Measurements from ENCODE around the gene NUCB1. TPM values are rescaled to one million over a fixed set of nuclear protein-coding genes. Genes with fewer than 3 reads are reported as not detected.

The NUCB1 gene
- total RNA-seq, 2 donors from 2014 or later, result 168 to 183 TPM

- Mint-ChIP-seq H3K27me3 (ENCODE audit: low read depth) (no peaks in the 10 kb centered on the region), H3K4me1 (ENCODE audit: low read depth) (peaks cover 79% of the 10 kb centered on the region), H3K4me3 (no peak overlapping the region), H3K9me3 (no peaks in the 10 kb centered on the region), H3K36me3 (ENCODE audit: insufficient read depth in 2 of 2) (peaks cover 9 to 34% of the 10 kb centered on the region in 2 donors), H3K27ac (no peak overlapping the region)
- DNase-seq, result no peak
- no peak for ATAC-seq (replicated peaks in 1 of 2)
Observed at GRCh38 chr19:48958006-48958405, 57.9 kb downstream of the NUCB1 start.

- no peak overlapping the region for H3K4me3 Mint-ChIP-seq
- H3K9me3 Mint-ChIP-seq, result no peaks in the 10 kb centered on the region
- H3K4me1 Mint-ChIP-seq (ENCODE audit: low read depth), result peaks cover 86% of the 10 kb centered on the region
- H3K36me3 Mint-ChIP-seq (ENCODE audit: insufficient read depth in 2 of 2), result peaks cover 7 to 34% of the 10 kb centered on the region in 2 donors
- no peaks in the 10 kb centered on the region for H3K27me3 Mint-ChIP-seq (ENCODE audit: low read depth)
- no peak for ATAC-seq (replicated peaks in 1 of 2)
- no peak overlapping the region for H3K27ac Mint-ChIP-seq
- no peak for DNase-seq
Observed at GRCh38 chr19:48959341-48960239, 59.5 kb downstream of the NUCB1 start.

- ATAC-seq (replicated peaks in 1 of 2), result no peak
- Mint-ChIP-seq H3K36me3 (ENCODE audit: insufficient read depth in 2 of 2) (peaks cover 13 to 26% of the 10 kb centered on the region in 2 donors), H3K27ac (no peak overlapping the region)
Observed at GRCh38 chr19:48961051-48961649, 61.0 kb downstream of the NUCB1 start.

GRCh38 chr19:48961673-48962028 lies 61.5 kb downstream of the NUCB1 start:
- Mint-ChIP-seq H3K9me3 (no peaks in the 10 kb centered on the region), H3K4me1 (ENCODE audit: low read depth) (peaks cover 83% of the 10 kb centered on the region), H3K4me3 (peak overlapping the region; percentile 94 to 100), H3K27ac (peak overlapping the region; percentile 99), H3K36me3 (ENCODE audit: insufficient read depth in 2 of 2) (peaks cover 17 to 28% of the 10 kb centered on the region in 2 donors), H3K27me3 (ENCODE audit: low read depth) (no peaks in the 10 kb centered on the region)
- no peak for DNase-seq
- no peak for ATAC-seq (replicated peaks in 1 of 2)

More at GRCh38 chr19:48961051-48961649, 61.0 kb downstream of the NUCB1 start:
- H3K4me1 Mint-ChIP-seq (ENCODE audit: low read depth), result peaks cover 83% of the 10 kb centered on the region
- no peak for DNase-seq
- no peaks in the 10 kb centered on the region for H3K27me3 Mint-ChIP-seq (ENCODE audit: low read depth)
- no peaks in the 10 kb centered on the region for H3K9me3 Mint-ChIP-seq
- no peak overlapping the region for H3K4me3 Mint-ChIP-seq

DNA sequence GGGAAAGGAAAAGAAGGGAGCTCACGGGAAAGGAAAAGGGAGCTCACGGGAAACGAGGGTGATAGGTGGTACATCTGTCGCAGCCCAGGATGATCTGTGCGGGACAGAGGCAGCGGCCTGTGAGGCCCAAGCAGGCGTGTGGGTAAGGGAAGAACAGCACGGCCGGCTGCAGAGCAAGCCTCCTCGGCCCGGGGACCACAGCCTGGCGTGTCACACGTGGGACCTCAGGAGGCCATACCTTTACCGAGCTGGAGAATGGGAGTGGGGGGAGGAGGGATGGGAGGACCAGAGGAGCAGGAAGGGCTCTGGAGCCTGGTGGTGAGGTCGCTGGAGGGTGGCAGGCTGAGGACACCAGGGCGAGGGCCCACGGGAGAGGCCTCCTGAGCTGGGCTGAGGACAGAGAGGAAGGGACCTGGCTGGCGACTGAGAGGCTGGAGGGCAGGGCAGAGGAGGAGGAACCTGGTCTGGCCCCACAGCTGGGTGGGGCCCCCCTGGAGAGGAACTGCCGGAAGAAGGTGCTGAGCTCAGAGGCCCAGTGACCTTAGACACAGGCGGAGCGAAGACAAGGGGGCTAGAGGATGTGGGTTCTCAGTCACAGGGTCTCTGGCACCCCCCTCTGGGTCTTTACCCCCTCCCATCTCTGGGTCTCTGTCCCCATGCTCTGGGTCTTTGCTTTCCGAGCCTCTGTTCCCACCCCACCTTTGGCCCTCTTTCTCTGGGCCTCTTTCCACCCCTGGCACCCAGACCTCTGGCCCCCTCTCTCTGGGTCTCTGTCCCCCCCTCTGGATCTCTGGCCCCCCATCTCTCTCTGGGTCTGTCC lies 62.1 kb downstream of the NUCB1 start:
- H3K4me1 Mint-ChIP-seq (ENCODE audit: low read depth), result peaks cover 83% of the 10 kb centered on the region
- peaks cover 16 to 26% of the 10 kb centered on the region in 2 donors for H3K36me3 Mint-ChIP-seq (ENCODE audit: insufficient read depth in 2 of 2)
- H3K27me3 Mint-ChIP-seq (ENCODE audit: low read depth), result no peaks in the 10 kb centered on the region
- ATAC-seq (replicated peaks in 1 of 2) (peak; percentile 8 to 49), DNase-seq (peak; percentile 63 to 82)
- peak overlapping the region; percentile 99 for H3K27ac Mint-ChIP-seq
- H3K9me3 Mint-ChIP-seq, result no peaks in the 10 kb centered on the region
- peak overlapping the region; percentile 94 to 100 for H3K4me3 Mint-ChIP-seq

DNA sequence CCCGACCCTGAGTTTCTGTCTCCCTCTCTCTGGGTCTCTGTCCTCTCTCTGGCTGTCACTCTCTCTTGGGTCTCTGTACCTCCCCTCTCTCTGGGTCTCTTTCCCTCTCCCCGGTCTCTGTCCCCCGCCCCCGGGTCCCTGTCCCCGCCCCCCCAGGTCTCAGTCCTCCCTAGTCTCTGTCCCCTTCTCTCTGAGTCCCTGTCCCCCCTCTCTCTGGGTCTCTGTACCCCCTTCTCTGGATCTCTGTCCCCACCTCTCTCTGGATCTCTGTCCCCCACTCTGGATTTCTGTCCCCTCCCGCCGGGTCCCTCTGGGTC lies 62.7 kb downstream of the NUCB1 start:
- no peaks in the 10 kb centered on the region for H3K27me3 Mint-ChIP-seq (ENCODE audit: low read depth)
- peak overlapping the region; percentile 99 for H3K27ac Mint-ChIP-seq
- H3K36me3 Mint-ChIP-seq (ENCODE audit: insufficient read depth in 2 of 2), result peaks cover 16 to 22% of the 10 kb centered on the region in 2 donors
- peaks cover 81% of the 10 kb centered on the region for H3K4me1 Mint-ChIP-seq (ENCODE audit: low read depth)
- DNase-seq (peak in 1 of 2 donors; percentile 29), ATAC-seq (replicated peaks in 1 of 2) (no peak)
- H3K4me3 Mint-ChIP-seq, result peak overlapping the region; percentile 94 to 100
- no peaks in the 10 kb centered on the region for H3K9me3 Mint-ChIP-seq

GRCh38 chr19:48963371-48964204 lies 63.5 kb downstream of the NUCB1 start:
- H3K27ac Mint-ChIP-seq, result peak overlapping the region; percentile 99
- ATAC-seq (replicated peaks in 1 of 2) (peak; percentile 30 to 35), DNase-seq (peak; percentile 89)
- no peaks in the 10 kb centered on the region for H3K9me3 Mint-ChIP-seq
- peak overlapping the region; percentile 94 to 100 for H3K4me3 Mint-ChIP-seq
- peaks cover 17 to 19% of the 10 kb centered on the region in 2 donors for H3K36me3 Mint-ChIP-seq (ENCODE audit: insufficient read depth in 2 of 2)
- H3K27me3 Mint-ChIP-seq (ENCODE audit: low read depth), result no peaks in the 10 kb centered on the region
- peaks cover 79% of the 10 kb centered on the region for H3K4me1 Mint-ChIP-seq (ENCODE audit: low read depth)

DNA sequence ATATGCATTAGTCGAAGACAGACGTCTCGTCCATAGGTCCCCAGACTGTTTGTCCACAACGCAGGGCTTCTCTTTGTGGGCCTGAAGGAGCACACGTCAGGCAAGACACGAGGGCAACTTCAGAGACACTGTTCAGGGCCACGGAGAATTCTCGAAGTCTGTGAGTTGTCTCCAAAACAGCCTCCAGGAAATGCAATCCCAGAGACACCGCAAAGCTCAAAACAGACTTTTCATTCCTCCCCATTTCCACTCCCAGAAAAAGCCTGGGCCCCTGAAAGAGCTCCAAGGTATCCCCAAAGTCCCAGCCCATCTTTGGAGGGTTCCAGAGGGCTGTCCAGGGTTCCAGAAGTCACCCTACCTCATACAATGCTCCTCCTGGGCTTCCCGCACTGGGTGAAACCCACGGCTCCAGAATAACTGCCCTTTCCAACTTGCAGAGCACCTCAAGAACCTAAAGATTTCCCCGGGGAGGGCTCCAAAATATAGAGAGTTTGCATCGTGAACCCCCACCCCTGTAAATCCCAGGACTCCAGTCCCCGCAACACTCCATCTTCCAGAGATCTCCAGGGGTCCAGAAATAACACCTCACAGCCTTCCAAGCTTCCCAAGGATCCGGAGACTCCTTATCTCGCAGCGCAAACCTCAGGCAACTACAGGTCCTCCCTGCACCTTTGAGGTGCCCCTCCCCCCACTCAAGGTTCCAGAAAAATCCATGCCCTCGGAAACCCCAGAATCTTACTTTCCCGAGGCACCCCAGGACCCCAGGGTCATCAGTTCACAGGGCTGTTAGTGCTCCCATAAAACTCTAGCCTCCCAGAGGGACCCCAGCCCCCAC lies 64.3 kb downstream of the NUCB1 start:
- DNase-seq (peak in 1 of 2 donors; percentile 19), ATAC-seq (replicated peaks in 1 of 2) (no peak)
- Mint-ChIP-seq H3K9me3 (no peaks in the 10 kb centered on the region), H3K27me3 (ENCODE audit: low read depth) (no peaks in the 10 kb centered on the region), H3K27ac (peak overlapping the region; percentile 99), H3K4me3 (peak overlapping the region; percentile 94 to 100), H3K4me1 (ENCODE audit: low read depth) (peaks cover 71% of the 10 kb centered on the region), H3K36me3 (ENCODE audit: insufficient read depth in 2 of 2) (peaks cover 12 to 17% of the 10 kb centered on the region in 2 donors)

GRCh38 chr19:48965040-48965805 lies 65.1 kb downstream of the NUCB1 start, which contains the start of gene FTL:
Gene FTL (plus strand): TSS chr19:48965309. CDS start chr19:48965508, 199 bp downstream.
- Mint-ChIP-seq H3K9me3 (no peaks in the 10 kb centered on the region), H3K4me3 (peak within 1 kb of the TSS; percentile 94 to 100), H3K27me3 (ENCODE audit: low read depth) (no peaks in the 10 kb centered on the region), H3K4me1 (ENCODE audit: low read depth) (peaks cover 71% of the 10 kb centered on the region), H3K36me3 (ENCODE audit: insufficient read depth in 2 of 2) (peaks cover 12 to 17% of the 10 kb centered on the region in 2 donors), H3K27ac (peak within 1 kb of the TSS; percentile 100)
- ATAC-seq (replicated peaks in 1 of 2) (peak; percentile 65 to 68), DNase-seq (peak; percentile 97)

GRCh38 chr19:48965806-48966540 lies 65.9 kb downstream of the NUCB1 start:
- Mint-ChIP-seq H3K4me3 (peak overlapping the region; percentile 94 to 100), H3K36me3 (ENCODE audit: insufficient read depth in 2 of 2) (peaks cover 12 to 17% of the 10 kb centered on the region in 2 donors), H3K27ac (peak overlapping the region; percentile 100), H3K9me3 (no peaks in the 10 kb centered on the region), H3K27me3 (ENCODE audit: low read depth) (no peaks in the 10 kb centered on the region), H3K4me1 (ENCODE audit: low read depth) (peaks cover 72% of the 10 kb centered on the region)
- DNase-seq (peak; percentile 88 to 89), ATAC-seq (replicated peaks in 1 of 2) (peak; percentile 22 to 41)
